ENCODE data around the gene NTSR1. TPM values are rescaled to one million over a fixed set of nuclear protein-coding genes. Genes with fewer than 3 reads are reported as not detected.

The NTSR1 gene
- total and polyA plus RNA-seq, 2 donors: 0.09 to 0.14 TPM

GRCh38 chr20:62734881-62735280 is 26.2 kb downstream of the NTSR1 start:
- peak overlapping the region in 1 of 2 donors; percentile 16 for H3K4me3 ChIP-seq (ENCODE audit: low read length in 2 of 2)
- H3K27ac ChIP-seq (ENCODE audit: low read depth in 1 of 2, low read length in 1 of 2): peak overlapping the region in 1 of 2 donors; percentile 80
- peaks cover 0 to 15% of the 10 kb centered on the region in 2 donors for H3K27me3 ChIP-seq (ENCODE audit: control insufficient read depth in 2 of 2, insufficient read depth in 1 of 2, low read length in 1 of 2)
- no peaks in the 10 kb centered on the region for H3K36me3 ChIP-seq (ENCODE audit: control insufficient read depth in 2 of 2, insufficient read depth in 2 of 2, low read length in 1 of 2)
- no peaks in the 10 kb centered on the region for H3K9me3 ChIP-seq (ENCODE audit: control insufficient read depth in 2 of 2, insufficient read depth in 1 of 2, low read length in 1 of 2)
- H3K4me1 ChIP-seq (ENCODE audit: control insufficient read depth in 2 of 2, insufficient read depth in 2 of 2, low read length in 2 of 2): peaks cover 2 to 44% of the 10 kb centered on the region in 2 donors
- WGBS: 80% methylated on average over 15 of the region's 15 CpGs
- no peak for DNase-seq (ENCODE audit: low read depth in 6 of 9, low spot score in 9 of 9)

GRCh38 chr20:62735331-62735821 is 26.7 kb downstream of the NTSR1 start:
- H3K9me3 ChIP-seq (ENCODE audit: control insufficient read depth in 2 of 2, insufficient read depth in 1 of 2, low read length in 1 of 2): no peaks in the 10 kb centered on the region
- WGBS: 67% methylated on average over 19 of the region's 19 CpGs

GRCh38 chr20:62736026-62736406 is 27.4 kb downstream of the NTSR1 start:
- H3K27me3 ChIP-seq (ENCODE audit: control insufficient read depth in 2 of 2, insufficient read depth in 1 of 2, low read length in 1 of 2): peaks cover 0 to 18% of the 10 kb centered on the region in 2 donors
- DNase-seq (ENCODE audit: low read depth in 6 of 9, low spot score in 9 of 9): no peak

More at GRCh38 chr20:62735331-62735821, 26.7 kb downstream of the NTSR1 start:
- Histone ChIP-seq H3K27me3 (ENCODE audit: control insufficient read depth in 2 of 2, insufficient read depth in 1 of 2, low read length in 1 of 2) (peaks cover 0 to 15% of the 10 kb centered on the region in 2 donors), H3K4me1 (ENCODE audit: control insufficient read depth in 2 of 2, insufficient read depth in 2 of 2, low read length in 2 of 2) (peaks cover 3 to 49% of the 10 kb centered on the region in 2 donors), H3K36me3 (ENCODE audit: control insufficient read depth in 2 of 2, insufficient read depth in 2 of 2, low read length in 1 of 2) (no peaks in the 10 kb centered on the region), H3K4me3 (ENCODE audit: low read length in 2 of 2) (peak overlapping the region in 1 of 2 donors; percentile 16), H3K27ac (ENCODE audit: low read depth in 1 of 2, low read length in 1 of 2) (peak overlapping the region in 1 of 2 donors; percentile 80)
- DNase-seq (ENCODE audit: low read depth in 6 of 9, low spot score in 9 of 9): peak in 5 of 9 donors; percentile 31 to 65 (median 56)

GRCh38 chr20:62736407-62737071 is 27.9 kb downstream of the NTSR1 start:
- no peaks in the 10 kb centered on the region for H3K36me3 ChIP-seq (ENCODE audit: control insufficient read depth in 2 of 2, insufficient read depth in 2 of 2, low read length in 1 of 2)
- 95% methylated on average over 14 of the region's 14 CpGs for WGBS
- H3K27me3 ChIP-seq (ENCODE audit: control insufficient read depth in 2 of 2, insufficient read depth in 1 of 2, low read length in 1 of 2): peaks cover 0 to 18% of the 10 kb centered on the region in 2 donors
- H3K27ac ChIP-seq (ENCODE audit: low read depth in 1 of 2, low read length in 1 of 2): no peak overlapping the region
- no peak for DNase-seq (ENCODE audit: low read depth in 6 of 9, low spot score in 9 of 9)
- H3K4me1 ChIP-seq (ENCODE audit: control insufficient read depth in 2 of 2, insufficient read depth in 2 of 2, low read length in 2 of 2): peaks cover 10 to 61% of the 10 kb centered on the region in 2 donors
- no peaks in the 10 kb centered on the region for H3K9me3 ChIP-seq (ENCODE audit: control insufficient read depth in 2 of 2, insufficient read depth in 1 of 2, low read length in 1 of 2)
- H3K4me3 ChIP-seq (ENCODE audit: low read length in 2 of 2): no peak overlapping the region

More at GRCh38 chr20:62736026-62736406, 27.4 kb downstream of the NTSR1 start:
- H3K9me3 ChIP-seq (ENCODE audit: control insufficient read depth in 2 of 2, insufficient read depth in 1 of 2, low read length in 1 of 2): no peaks in the 10 kb centered on the region
- no peaks in the 10 kb centered on the region for H3K36me3 ChIP-seq (ENCODE audit: control insufficient read depth in 2 of 2, insufficient read depth in 2 of 2, low read length in 1 of 2)
- H3K4me3 ChIP-seq (ENCODE audit: low read length in 2 of 2): no peak overlapping the region
- H3K4me1 ChIP-seq (ENCODE audit: control insufficient read depth in 2 of 2, insufficient read depth in 2 of 2, low read length in 2 of 2): peaks cover 9 to 55% of the 10 kb centered on the region in 2 donors
- H3K27ac ChIP-seq (ENCODE audit: low read depth in 1 of 2, low read length in 1 of 2): no peak overlapping the region
- 97% methylated on average over 8 of the region's 8 CpGs for WGBS

- DNase-seq (ENCODE audit: low read depth in 6 of 9, low spot score in 9 of 9): no peak
- H3K4me3 ChIP-seq (ENCODE audit: low read length in 2 of 2): no peak overlapping the region
- H3K9me3 ChIP-seq (ENCODE audit: control insufficient read depth in 2 of 2, insufficient read depth in 1 of 2, low read length in 1 of 2): no peaks in the 10 kb centered on the region
- H3K36me3 ChIP-seq (ENCODE audit: control insufficient read depth in 2 of 2, insufficient read depth in 2 of 2, low read length in 1 of 2): no peaks in the 10 kb centered on the region
- no peak overlapping the region for H3K27ac ChIP-seq (ENCODE audit: low read depth in 1 of 2, low read length in 1 of 2)
- WGBS: 93% methylated on average over 20 of the region's 20 CpGs
- peaks cover 10 to 64% of the 10 kb centered on the region in 2 donors for H3K4me1 ChIP-seq (ENCODE audit: control insufficient read depth in 2 of 2, insufficient read depth in 2 of 2, low read length in 2 of 2)
- peaks cover 0 to 20% of the 10 kb centered on the region in 2 donors for H3K27me3 ChIP-seq (ENCODE audit: control insufficient read depth in 2 of 2, insufficient read depth in 1 of 2, low read length in 1 of 2)
Measured at GRCh38 chr20:62737271-62737811, 28.7 kb downstream of the NTSR1 start.

- Histone ChIP-seq H3K9me3 (ENCODE audit: control insufficient read depth in 2 of 2, insufficient read depth in 1 of 2, low read length in 1 of 2) (no peaks in the 10 kb centered on the region), H3K4me3 (ENCODE audit: low read length in 2 of 2) (no peak overlapping the region), H3K27ac (ENCODE audit: low read depth in 1 of 2, low read length in 1 of 2) (no peak overlapping the region), H3K27me3 (ENCODE audit: control insufficient read depth in 2 of 2, insufficient read depth in 1 of 2, low read length in 1 of 2) (peaks cover 0 to 20% of the 10 kb centered on the region in 2 donors), H3K36me3 (ENCODE audit: control insufficient read depth in 2 of 2, insufficient read depth in 2 of 2, low read length in 1 of 2) (no peaks in the 10 kb centered on the region), H3K4me1 (ENCODE audit: control insufficient read depth in 2 of 2, insufficient read depth in 2 of 2, low read length in 2 of 2) (peaks cover 10 to 64% of the 10 kb centered on the region in 2 donors)
- 93% methylated on average over 29 of the region's 29 CpGs for WGBS
- no peak for DNase-seq (ENCODE audit: low read depth in 6 of 9, low spot score in 9 of 9)
Measured at GRCh38 chr20:62738025-62738881, 29.6 kb downstream of the NTSR1 start.

GRCh38 chr20:62739067-62739466 is 30.4 kb downstream of the NTSR1 start:
- no peak overlapping the region for H3K4me3 ChIP-seq (ENCODE audit: low read length in 2 of 2)
- 96% methylated on average over 12 of the region's 12 CpGs for WGBS
- H3K36me3 ChIP-seq (ENCODE audit: control insufficient read depth in 2 of 2, insufficient read depth in 2 of 2, low read length in 1 of 2): no peaks in the 10 kb centered on the region
- DNase-seq (ENCODE audit: low read depth in 6 of 9, low spot score in 9 of 9): no peak
- H3K9me3 ChIP-seq (ENCODE audit: control insufficient read depth in 2 of 2, insufficient read depth in 1 of 2, low read length in 1 of 2): no peaks in the 10 kb centered on the region
- no peak overlapping the region for H3K27ac ChIP-seq (ENCODE audit: low read depth in 1 of 2, low read length in 1 of 2)
- H3K27me3 ChIP-seq (ENCODE audit: control insufficient read depth in 2 of 2, insufficient read depth in 1 of 2, low read length in 1 of 2): peaks cover 0 to 16% of the 10 kb centered on the region in 2 donors
- H3K4me1 ChIP-seq (ENCODE audit: control insufficient read depth in 2 of 2, insufficient read depth in 2 of 2, low read length in 2 of 2): peaks cover 10 to 59% of the 10 kb centered on the region in 2 donors

GRCh38 chr20:62739581-62740285 is 31.1 kb downstream of the NTSR1 start:
- H3K4me3 ChIP-seq (ENCODE audit: low read length in 2 of 2): peak overlapping the region in 1 of 2 donors; percentile 10
- no peaks in the 10 kb centered on the region for H3K36me3 ChIP-seq (ENCODE audit: control insufficient read depth in 2 of 2, insufficient read depth in 2 of 2, low read length in 1 of 2)
- DNase-seq (ENCODE audit: low read depth in 6 of 9, low spot score in 9 of 9): peak in 1 of 9 donors; percentile 43
- WGBS: 72% methylated on average over 32 of the region's 32 CpGs
- peaks cover 10 to 52% of the 10 kb centered on the region in 2 donors for H3K4me1 ChIP-seq (ENCODE audit: control insufficient read depth in 2 of 2, insufficient read depth in 2 of 2, low read length in 2 of 2)
- peak overlapping the region; percentile 72 to 77 for H3K27ac ChIP-seq (ENCODE audit: low read depth in 1 of 2, low read length in 1 of 2)
- no peaks in the 10 kb centered on the region for H3K9me3 ChIP-seq (ENCODE audit: control insufficient read depth in 2 of 2, insufficient read depth in 1 of 2, low read length in 1 of 2)
- peaks cover 0 to 14% of the 10 kb centered on the region in 2 donors for H3K27me3 ChIP-seq (ENCODE audit: control insufficient read depth in 2 of 2, insufficient read depth in 1 of 2, low read length in 1 of 2)
